Renal cortex interstitium (tissue), 11 donors: ENCODE measurements around the gene DCC. TPM values are rescaled to one million over a fixed set of nuclear protein-coding genes. Genes with fewer than 3 reads are reported as not detected.

ENCODE experiments used
- DNase-seq, 11 donors: peaks; one replicate each; pipeline ENCODE4 v3.0.0-alpha.2; 2013; ENCODE audit warnings: low read depth in 9 of 11, low spot score in 4 of 11; ENCODE audit errors: extremely low read depth in 1 of 11
- polyA plus RNA-seq, 3 donors: library from polyadenylated mRNA; unstranded; fragments of 120-200 nt; gene quantifications; one replicate each; pipeline ENCODE4 v1.2.1, GENCODE V29; 2013; ENCODE audit not compliant: insufficient read length in 3 of 3

The DCC gene
- polyA plus RNA-seq, 3 donors, result 7.4 to 8.2 (median 7.4) TPM

GRCh38 chr18:52907543-52908308 is 567.7 kb downstream of the DCC start:
- no peak for DNase-seq

- no peak for DNase-seq
Observed at GRCh38 chr18:52914148-52914547, 574.2 kb downstream of the DCC start.

- DNase-seq, result no peak
Observed at GRCh38 chr18:52920665-52921064, 580.7 kb downstream of the DCC start.

GRCh38 chr18:52933356-52933755 is 593.4 kb downstream of the DCC start:
- DNase-seq, result no peak

GRCh38 chr18:52936931-52937330 is 596.9 kb downstream of the DCC start:
- DNase-seq, result no peak

- DNase-seq, result no peak
Observed at GRCh38 chr18:52937840-52938239, 597.8 kb downstream of the DCC start.

GRCh38 chr18:52945552-52945951 is 605.6 kb downstream of the DCC start:
- DNase-seq, result no peak

- peak in 8 of 11 donors; percentile 3 to 26 (median 12) for DNase-seq
Observed at GRCh38 chr18:52948868-52949444, 609.0 kb downstream of the DCC start.

- no peak for DNase-seq
Observed at GRCh38 chr18:52950155-52950554, 610.2 kb downstream of the DCC start.

GRCh38 chr18:52953387-52953786 is 613.4 kb downstream of the DCC start:
- no peak for DNase-seq

- DNase-seq, result no peak
Observed at GRCh38 chr18:52963481-52963880, 623.5 kb downstream of the DCC start.

- DNase-seq, result no peak
Observed at GRCh38 chr18:52970686-52971085, 630.7 kb downstream of the DCC start.

GRCh38 chr18:52971097-52971496 is 631.1 kb downstream of the DCC start:
- no peak for DNase-seq

- DNase-seq, result no peak
Observed at GRCh38 chr18:52979892-52980291, 639.9 kb downstream of the DCC start.

- DNase-seq, result no peak
Observed at GRCh38 chr18:52991246-52991645, 651.2 kb downstream of the DCC start.

GRCh38 chr18:52992041-52992440 is 652.0 kb downstream of the DCC start:
- no peak for DNase-seq

- DNase-seq, result no peak
Observed at GRCh38 chr18:52995875-52996274, 655.9 kb downstream of the DCC start.

- no peak for DNase-seq
Observed at GRCh38 chr18:52999633-53000032, 659.6 kb downstream of the DCC start.

GRCh38 chr18:53004798-53005197 is 664.8 kb downstream of the DCC start:
- no peak for DNase-seq

GRCh38 chr18:53018791-53019190 is 678.8 kb downstream of the DCC start:
- peak in 7 of 11 donors; percentile 3 to 33 (median 7) for DNase-seq

GRCh38 chr18:53025247-53025646 is 685.2 kb downstream of the DCC start:
- DNase-seq, result no peak
